KMS-11 (cell line): ENCODE data around the gene MORN1.
"Not testable (repeated sequence)": the region's sequence is repeated elsewhere in the genome, so short reads cannot be mapped to it uniquely, and the experiment has no call there.

Source experiments
- H2AFZ ChIP-seq: fragments of 200-600 bp; sonication (generic); 2 replicates; pipeline ENCODE4 v1.6.1; 2016; ENCODE audit warnings: antibody characterized with exemption, mixed run types, low read depth
- H3K27ac ChIP-seq: fragments of 200-600 bp; sonication (generic); 2 replicates; pipeline ENCODE4 v1.6.1; 2016; ENCODE audit warnings: mild to moderate bottlenecking, mixed run types
- H3K27me3 ChIP-seq: fragments of 200-600 bp; sonication (generic); 2 replicates; pipeline ENCODE4 v1.6.1; 2017; ENCODE audit warnings: mild to moderate bottlenecking, low read depth, mixed run types, moderate library complexity; ENCODE audit not compliant: insufficient read depth
- H3K36me3 ChIP-seq: fragments of 200-600 bp; sonication (generic); 2 replicates; pipeline ENCODE4 v1.6.1; 2017; ENCODE audit warnings: mild to moderate bottlenecking, mixed run types; ENCODE audit not compliant: insufficient read depth
- H3K4me1 ChIP-seq: fragments of 200-600 bp; sonication (generic); 2 replicates; pipeline ENCODE4 v1.6.1; 2016; ENCODE audit warnings: mild to moderate bottlenecking, low read depth, mixed run types; ENCODE audit not compliant: poor library complexity, severe bottlenecking
- H3K4me2 ChIP-seq: fragments of 200-600 bp; sonication (generic); 2 replicates; pipeline ENCODE4 v1.7.0; 2016; ENCODE audit warnings: mild to moderate bottlenecking, mixed run types
- H3K4me3 ChIP-seq: fragments of 200-600 bp; sonication (generic); IDR thresholded peaks from 2 replicates; pipeline ENCODE4 v1.6.1; 2017; ENCODE audit warnings: low read depth, low read length, mixed read lengths; ENCODE audit not compliant: insufficient read depth
- H3K79me2 ChIP-seq: fragments of 200-600 bp; sonication (generic); 2 replicates; pipeline ENCODE4 v1.6.1; 2016; ENCODE audit warnings: low read depth, mixed run types; ENCODE audit not compliant: insufficient read depth
- H3K9ac ChIP-seq: fragments of 200-600 bp; sonication (generic); 2 replicates; pipeline ENCODE4 v1.6.1; 2016; ENCODE audit warnings: mild to moderate bottlenecking, mixed run types
- H4K20me1 ChIP-seq: fragments of 200-600 bp; sonication (generic); 2 replicates; pipeline ENCODE4 v1.6.1; 2016; ENCODE audit warnings: mild to moderate bottlenecking, mixed run types; ENCODE audit not compliant: insufficient read depth
- CTCF ChIP-seq: fragments of 200-600 bp; sonication (generic); conservative IDR thresholded peaks from 2 replicates; pipeline ENCODE4 v1.6.1; 2017; ENCODE audit warnings: low read depth, mild to moderate bottlenecking, antibody characterized with exemption, low read length, moderate library complexity, mixed read lengths

MORN1 gene

GRCh38 chr1:2299131-2299627 is 92.2 kb downstream of the MORN1 start:
- Histone ChIP-seq H3K4me3 (no peak overlapping the region), H3K27me3 (peaks cover 8% of the 10 kb centered on the region; the same call in 1 of the 2 replicates), H3K4me2 (no peak overlapping the region), H3K9ac (no peak overlapping the region), H3K79me2 (no peaks in the 10 kb centered on the region), H4K20me1 (no peaks in the 10 kb centered on the region), H3K36me3 (no peaks in the 10 kb centered on the region), H3K4me1 (no peaks in the 10 kb centered on the region), H2AFZ (no peak overlapping the region), H3K27ac (no peak overlapping the region)
- TF ChIP-seq CTCF: no peak

GRCh38 chr1:2298685-2299084 is 92.7 kb downstream of the MORN1 start:
- Histone ChIP-seq H3K9ac (no peak overlapping the region), H4K20me1 (no peaks in the 10 kb centered on the region), H3K27ac (no peak overlapping the region), H3K27me3 (peaks cover 11% of the 10 kb centered on the region; the same call in 1 of the 2 replicates), H2AFZ (no peak overlapping the region), H3K4me2 (no peak overlapping the region), H3K4me3 (no peak overlapping the region), H3K79me2 (no peaks in the 10 kb centered on the region), H3K36me3 (no peaks in the 10 kb centered on the region), H3K4me1 (no peaks in the 10 kb centered on the region)
- no peak for TF ChIP-seq CTCF

- no peak overlapping the region for H3K27ac ChIP-seq
- no peak overlapping the region for H3K4me3 ChIP-seq
- no peaks in the 10 kb centered on the region for H4K20me1 ChIP-seq
- H2AFZ ChIP-seq: no peak overlapping the region
- TF ChIP-seq CTCF: no peak
- H3K79me2 ChIP-seq: no peaks in the 10 kb centered on the region
- H3K36me3 ChIP-seq: no peaks in the 10 kb centered on the region
- H3K9ac ChIP-seq: no peak overlapping the region
- H3K4me2 ChIP-seq: no peak overlapping the region
- no peaks in the 10 kb centered on the region for H3K4me1 ChIP-seq
- peaks cover 11% of the 10 kb centered on the region; the same call in 1 of the 2 replicates for H3K27me3 ChIP-seq
Observed at GRCh38 chr1:2297246-2298011, 93.9 kb downstream of the MORN1 start.

- no peaks in the 10 kb centered on the region for H3K36me3 ChIP-seq
- H3K4me2 ChIP-seq: no peak overlapping the region
- peaks cover 15% of the 10 kb centered on the region; the same call in 1 of the 2 replicates for H3K27me3 ChIP-seq
- no peaks in the 10 kb centered on the region for H3K4me1 ChIP-seq
- no peak overlapping the region for H3K27ac ChIP-seq
- H3K4me3 ChIP-seq: no peak overlapping the region
- no peaks in the 10 kb centered on the region for H3K79me2 ChIP-seq
- no peak for TF ChIP-seq CTCF
- H2AFZ ChIP-seq: no peak overlapping the region
- H3K9ac ChIP-seq: no peak overlapping the region
- no peaks in the 10 kb centered on the region for H4K20me1 ChIP-seq
Observed at GRCh38 chr1:2296614-2297013, 94.7 kb downstream of the MORN1 start.

GRCh38 chr1:2296211-2296610 is 95.1 kb downstream of the MORN1 start:
- not testable (repeated sequence) for H3K4me1 ChIP-seq, H3K36me3 ChIP-seq, H3K9ac ChIP-seq, H3K27ac ChIP-seq, H3K4me3 ChIP-seq, H3K4me2 ChIP-seq, H4K20me1 ChIP-seq, H2AFZ ChIP-seq, H3K79me2 ChIP-seq
- peaks cover 17% of the 10 kb centered on the region; the same call in 1 of the 2 replicates for H3K27me3 ChIP-seq
